Esophagus muscularis mucosa (tissue), 4 donors: ENCODE measurements around the gene INAVA. TPM values are rescaled to one million over a fixed set of nuclear protein-coding genes. Genes with fewer than 3 reads are reported as not detected.
"Not testable (repeated sequence)": the region's sequence is repeated elsewhere in the genome, so short reads cannot be mapped to it uniquely, and the experiment has no call there.

Experiments
- DNase-seq: peaks from one replicate; pipeline ENCODE4 v3.0.0-alpha.2; 2017; ENCODE audit errors: extremely low spot score
- H3K27ac ChIP-seq, 4 donors: fragments of 200-600 bp; sonication (generic); replicated peaks in 1 of 4; 1 replicate in 3 of 4; 2 replicates in 1 of 4; pipeline ENCODE4 v1.5.1; 2016 to 2019; ENCODE audit warnings: mild to moderate bottlenecking in 1 of 4
- H3K27me3 ChIP-seq, 4 donors: fragments of 200-600 bp; sonication (generic); one replicate each; pipeline versions ENCODE4 v1.5.1 to v1.6.0; 2016 to 2019
- H3K36me3 ChIP-seq, 4 donors: fragments of 200-600 bp; sonication (generic); one replicate each; pipeline ENCODE4 v1.5.1; 2016 to 2019
- H3K4me1 ChIP-seq, 4 donors: fragments of 200-600 bp; sonication (generic); one replicate each; pipeline ENCODE4 v1.5.1; 2016 to 2019
- H3K4me3 ChIP-seq, 4 donors: fragments of 200-600 bp; sonication (generic); 1 replicate in 2 of 4; 2 replicates in 2 of 4; pipeline ENCODE4 v1.5.1; 2016 to 2019; ENCODE audit warnings: mild to moderate bottlenecking in 4 of 4, moderate library complexity in 1 of 4
- H3K9me3 ChIP-seq, 4 donors: fragments of 200-600 bp; sonication (generic); 1 replicate in 3 of 4; 2 replicates in 1 of 4; pipeline ENCODE4 v1.5.1; 2016 to 2019
- EP300 ChIP-seq: sonication (generic); formaldehyde crosslinking; IDR thresholded peaks from one replicate; pipeline ENCODE4 v1.6.1; 2017; ENCODE audit warnings: antibody characterized with exemption
- POLR2A ChIP-seq: fragments of 450-650 bp; IDR thresholded peaks from one replicate; pipeline ENCODE4 v1.6.1; 2017; ENCODE audit warnings: antibody characterized with exemption, moderate library complexity, mild to moderate bottlenecking, low read depth
- POLR2AphosphoS5 ChIP-seq, 2 donors: sonication (generic); formaldehyde crosslinking; IDR thresholded peaks; one replicate each; pipeline ENCODE4 v1.6.1; 2017; ENCODE audit warnings: antibody characterized with exemption in 2 of 2
- WGBS: methylation state at CpG from one replicate; pipeline ENCODE4 v1.1.5; 2018; 5-methylcytosine and 5-hydroxymethylcytosine counted together
- intact Hi-C: fragments of 100-400 bp; cut with DNase I; formaldehyde crosslinking; loops from one replicate; pipeline ENCODE4 v1.15.1; 2023
- total RNA-seq, 4 donors: library from RNA; depleted of rRNA; stranded (reverse); fragments of >200 nt; gene quantifications; one replicate each; pipeline versions ENCODE4 v1.1.0 to v1.2.1, GENCODE V29; 2016
- TF ChIP-seq, protein P1 (sequence below), 3 experiments: fragments of 200-600 bp in 2 of 3; fragments of 450-650 bp in 1 of 3; sonication (generic) in 2 of 3; IDR thresholded peaks; one replicate each; pipeline ENCODE4 v1.5.1; 2017 to 2019; ENCODE audit warnings: antibody characterized with exemption in 3 of 3, mild to moderate bottlenecking in 2 of 3, moderate library complexity in 1 of 3

Gene INAVA
- total RNA-seq, 4 donors from 2014 or later, result 0.63 TPM; not detected in 3

DNA sequence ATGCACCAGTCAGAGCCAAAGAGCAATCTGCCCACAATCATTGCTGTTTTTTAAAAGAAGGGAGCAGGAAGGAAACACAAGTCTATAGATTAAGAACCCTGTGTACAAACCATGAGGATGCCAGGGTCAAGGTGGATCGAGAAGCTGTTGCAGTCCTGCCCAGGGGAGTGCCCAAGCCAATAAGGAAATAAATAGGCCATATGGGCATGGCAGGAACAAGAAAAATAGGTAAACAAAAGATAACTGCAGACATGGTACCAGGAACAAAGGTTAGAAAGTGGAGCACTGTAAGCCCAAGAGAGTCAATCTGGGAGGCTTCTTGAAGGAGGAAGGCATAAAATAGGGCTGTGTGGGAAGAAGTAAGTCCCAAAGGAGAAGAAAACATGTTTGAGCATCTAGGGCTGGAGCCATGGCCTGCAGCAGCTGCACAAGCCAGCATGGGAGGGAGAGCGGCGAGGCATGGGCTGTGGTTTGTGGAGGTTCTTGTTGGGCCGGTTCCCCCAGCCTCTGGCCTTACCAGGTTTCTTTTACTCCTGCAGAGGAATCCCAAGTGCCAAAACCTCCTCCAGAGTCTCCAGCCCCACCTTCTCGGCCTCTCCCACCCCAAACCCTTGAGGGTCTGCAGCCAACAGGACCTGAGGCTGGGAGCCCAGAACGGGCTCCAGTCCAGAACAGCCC, 13.6 kb downstream of the INAVA start:
- no peaks in the 10 kb centered on the region for H3K4me1 ChIP-seq
- TF ChIP-seq POLR2AphosphoS5 (IDR thresholded peaks at IDR 0.05) (no peak), EP300 (no peak), POLR2A (no peak)
- TF ChIP-seq, protein P1, sequence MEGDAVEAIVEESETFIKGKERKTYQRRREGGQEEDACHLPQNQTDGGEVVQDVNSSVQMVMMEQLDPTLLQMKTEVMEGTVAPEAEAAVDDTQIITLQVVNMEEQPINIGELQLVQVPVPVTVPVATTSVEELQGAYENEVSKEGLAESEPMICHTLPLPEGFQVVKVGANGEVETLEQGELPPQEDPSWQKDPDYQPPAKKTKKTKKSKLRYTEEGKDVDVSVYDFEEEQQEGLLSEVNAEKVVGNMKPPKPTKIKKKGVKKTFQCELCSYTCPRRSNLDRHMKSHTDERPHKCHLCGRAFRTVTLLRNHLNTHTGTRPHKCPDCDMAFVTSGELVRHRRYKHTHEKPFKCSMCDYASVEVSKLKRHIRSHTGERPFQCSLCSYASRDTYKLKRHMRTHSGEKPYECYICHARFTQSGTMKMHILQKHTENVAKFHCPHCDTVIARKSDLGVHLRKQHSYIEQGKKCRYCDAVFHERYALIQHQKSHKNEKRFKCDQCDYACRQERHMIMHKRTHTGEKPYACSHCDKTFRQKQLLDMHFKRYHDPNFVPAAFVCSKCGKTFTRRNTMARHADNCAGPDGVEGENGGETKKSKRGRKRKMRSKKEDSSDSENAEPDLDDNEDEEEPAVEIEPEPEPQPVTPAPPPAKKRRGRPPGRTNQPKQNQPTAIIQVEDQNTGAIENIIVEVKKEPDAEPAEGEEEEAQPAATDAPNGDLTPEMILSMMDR (IDR thresholded peaks at IDR 0.05), result no peak
- peaks cover 0 to 4% (median 0%) of the 10 kb centered on the region in 4 donors for H3K27me3 ChIP-seq
- WGBS, result 92% methylated on average over 6 of the region's 6 CpGs
- no peak overlapping the region for H3K27ac ChIP-seq
- intact Hi-C loops, result no loop called here
- no peaks in the 10 kb centered on the region for H3K9me3 ChIP-seq
- H3K36me3 ChIP-seq, result no peaks in the 10 kb centered on the region
- no peak overlapping the region for H3K4me3 ChIP-seq
- DNase-seq, result no peak

DNA sequence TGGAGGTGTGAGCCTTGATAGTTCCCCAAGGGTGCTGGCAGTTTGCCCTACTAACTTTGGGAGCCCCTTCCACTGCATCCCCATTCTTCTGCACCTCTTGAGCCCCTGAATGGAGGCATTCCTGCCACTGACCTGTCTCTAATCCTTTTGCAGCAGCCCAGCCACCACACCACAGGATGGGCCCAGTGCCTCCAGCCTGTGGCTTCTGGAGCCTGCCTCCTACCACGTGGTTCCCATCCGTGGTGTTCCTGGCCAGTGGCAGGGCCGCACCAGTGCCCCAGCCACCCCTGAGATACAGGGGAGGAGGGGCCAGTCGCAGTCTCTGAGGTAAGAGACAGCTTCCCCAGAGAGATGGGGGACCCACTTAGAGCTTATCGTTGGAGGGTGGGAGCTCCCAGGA, 14.4 kb downstream of the INAVA start:
- no peaks in the 10 kb centered on the region for H3K36me3 ChIP-seq
- peaks cover 0 to 4% (median 0%) of the 10 kb centered on the region in 4 donors for H3K27me3 ChIP-seq
- H3K4me3 ChIP-seq, result no peak overlapping the region
- intact Hi-C loops, result no loop called here
- WGBS, result 93% methylated on average over 5 of the region's 5 CpGs
- no peak overlapping the region for H3K27ac ChIP-seq
- no peaks in the 10 kb centered on the region for H3K9me3 ChIP-seq
- TF ChIP-seq, protein P1 (IDR thresholded peaks at IDR 0.05), result no peak
- TF ChIP-seq POLR2AphosphoS5 (IDR thresholded peaks at IDR 0.05) (no peak), EP300 (no peak), POLR2A (no peak)
- DNase-seq, result no peak
- no peaks in the 10 kb centered on the region for H3K4me1 ChIP-seq

DNA sequence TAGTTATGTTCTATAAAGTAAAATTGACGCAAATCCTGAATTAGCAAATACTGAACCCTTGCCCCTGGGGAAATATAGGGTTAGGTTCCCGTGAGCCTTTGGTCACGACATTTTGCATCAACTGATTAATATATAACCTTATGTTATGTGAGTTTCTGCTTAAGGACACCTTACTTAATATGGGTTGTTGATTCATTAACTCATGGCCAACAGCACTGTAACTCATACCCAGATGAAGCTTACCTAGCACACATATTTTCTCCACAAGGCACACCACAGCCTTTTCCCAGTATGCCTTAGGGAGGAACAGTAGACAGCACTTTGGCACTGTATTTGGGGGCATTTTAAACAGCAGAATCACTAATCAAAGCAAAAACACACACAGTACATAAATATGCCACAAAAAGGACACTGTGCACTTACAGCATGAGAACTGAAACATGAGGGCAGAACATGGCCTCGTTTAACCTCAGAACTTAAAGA, 15.1 kb downstream of the INAVA start:
- Histone ChIP-seq H3K4me3 (no peak overlapping the region), H3K27ac (no peak overlapping the region), H3K9me3 (no peaks in the 10 kb centered on the region), H3K4me1 (no peaks in the 10 kb centered on the region), H3K36me3 (no peaks in the 10 kb centered on the region), H3K27me3 (peaks cover 0 to 4% (median 0%) of the 10 kb centered on the region in 4 donors)
- intact Hi-C loops, result no loop called here
- WGBS, result 90% methylated on average over 4 of the region's 4 CpGs
- DNase-seq, result no peak
- TF ChIP-seq POLR2AphosphoS5 (IDR thresholded peaks at IDR 0.05), result no peak
- TF ChIP-seq EP300, result no peak
- TF ChIP-seq POLR2A, result no peak
- TF ChIP-seq, protein P1 (IDR thresholded peaks at IDR 0.05), result no peak

DNA sequence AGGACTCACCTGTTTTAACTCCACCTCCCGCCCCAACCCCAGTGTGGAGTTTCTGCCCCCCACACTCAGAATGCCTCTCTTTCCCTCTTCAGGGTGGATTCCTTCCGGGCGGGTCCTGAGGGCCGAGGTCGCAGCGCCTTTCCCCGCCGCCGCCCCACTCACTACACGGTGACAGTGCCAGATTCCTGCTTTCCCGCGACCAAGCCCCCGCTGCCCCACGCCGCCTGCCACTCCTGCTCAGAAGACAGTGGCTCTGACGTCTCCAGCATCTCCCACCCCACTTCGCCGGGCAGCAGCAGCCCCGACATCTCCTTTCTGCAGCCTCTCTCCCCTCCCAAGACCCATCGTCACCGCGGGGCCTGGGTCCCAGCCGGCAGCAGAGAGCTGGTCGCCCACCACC, 16.7 kb downstream of the INAVA start:
- DNase-seq, result no peak
- no peaks in the 10 kb centered on the region for H3K4me1 ChIP-seq

DNA sequence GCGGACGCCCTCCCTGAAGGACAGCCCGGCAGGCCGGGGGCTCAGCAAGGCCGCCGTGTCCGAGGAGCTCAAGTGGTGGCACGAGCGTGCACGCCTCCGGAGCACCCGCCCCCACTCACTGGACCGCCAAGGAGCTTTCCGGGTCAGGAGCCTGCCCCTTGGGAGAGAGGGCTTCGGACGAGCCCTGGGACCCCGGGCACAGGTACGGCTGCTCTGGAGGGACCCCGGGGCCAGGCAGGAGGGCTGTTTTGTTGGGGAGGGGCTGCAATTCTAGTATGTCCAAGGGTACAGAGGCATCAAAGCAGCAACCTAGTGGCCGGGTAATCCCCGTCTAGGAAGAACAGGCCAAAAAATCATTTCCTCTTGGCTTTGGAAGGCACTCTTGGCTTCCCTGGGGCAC, 17.2 kb downstream of the INAVA start:
- H3K4me3 ChIP-seq, H3K27ac ChIP-seq, intact Hi-C loops, H3K9me3 ChIP-seq, H3K36me3 ChIP-seq, H3K4me1 ChIP-seq, DNase-seq: not testable (repeated sequence)
- WGBS, result 79% methylated on average over 3 of the region's 21 CpGs
- H3K27me3 ChIP-seq, result peaks cover 0 to 13% (median 2%) of the 10 kb centered on the region in 4 donors

More for the DNA sequence above, 16.7 kb downstream of the INAVA start:
- Histone ChIP-seq H3K36me3 (no peaks in the 10 kb centered on the region), H3K9me3 (no peaks in the 10 kb centered on the region), H3K27ac (no peak overlapping the region), H3K27me3 (peaks cover 0 to 12% (median 2%) of the 10 kb centered on the region in 4 donors), H3K4me3 (no peak overlapping the region)
- 96% methylated on average over 21 of the region's 24 CpGs for WGBS
- no peak for TF ChIP-seq POLR2AphosphoS5 (IDR thresholded peaks at IDR 0.05)
- TF ChIP-seq EP300, result no peak
- TF ChIP-seq, protein P1 (IDR thresholded peaks at IDR 0.05), result no peak
- TF ChIP-seq POLR2A, result no peak
- intact Hi-C loops, result no loop called here
